Left ventricle myocardium inferior (tissue), 1 donor: Measurements from ENCODE around the gene TSPAN18. TPM values are rescaled to one million over a fixed set of nuclear protein-coding genes. Genes with fewer than 3 reads are reported as not detected.

Experiments used
- DNase-seq: peaks from one replicate; pipeline ENCODE4 v3.0.0-alpha.2; 2020
- H3K27ac ChIP-seq: fragments of 200-600 bp; replicated peaks from 2 replicates; pipeline ENCODE4 v1.8.0; 2021
- H3K27me3 ChIP-seq: fragments of 200-600 bp; 2 replicates; pipeline ENCODE4 v1.8.0; 2021; ENCODE audit warnings: low read depth
- H3K36me3 ChIP-seq: fragments of 200-600 bp; 2 replicates; pipeline ENCODE4 v1.8.0; 2021
- H3K4me1 ChIP-seq: fragments of 200-600 bp; 2 replicates; pipeline ENCODE4 v1.8.0; 2021
- H3K4me3 ChIP-seq: fragments of 200-600 bp; 2 replicates; pipeline ENCODE4 v1.8.0; 2021; ENCODE audit warnings: mild to moderate bottlenecking, moderate library complexity
- H3K9me3 ChIP-seq: fragments of 200-600 bp; replicated peaks from 2 replicates; pipeline ENCODE4 v1.8.0; 2021
- CTCF ChIP-seq: fragments of 200-600 bp; IDR thresholded peaks from 2 replicates; pipeline ENCODE4 v1.8.0; 2021; ENCODE audit warnings: antibody characterized with exemption, mild to moderate bottlenecking, borderline replicate concordance
- intact Hi-C: fragments of 100-400 bp; cut with micrococcal nuclease; formaldehyde crosslinking; loops from one replicate; pipeline ENCODE4 v1.11.0; 2022
- total RNA-seq: library from RNA; stranded (reverse); fragmentation: NEBNext Ultra II Directional; extraction: Animal tissue kit (Norgen Biotek cat#: 25700); gene quantifications from one replicate; pipeline ENCODE4 v1.2.1, GENCODE V29; 2021
- donor health status: DM: no; HTN: yes; CAD: no; lungs with severe emphysema.

TSPAN18 gene
- total RNA-seq, 1 donor from 2014 or later: 129 TPM

GRCh38 chr11:44885065-44885810, 158.5 kb downstream of the TSPAN18 start:
- no peaks in the 10 kb centered on the region for H3K36me3 ChIP-seq
- peaks cover 49% of the 10 kb centered on the region for H3K4me1 ChIP-seq
- no peaks in the 10 kb centered on the region for H3K9me3 ChIP-seq
- H3K27ac ChIP-seq: no peak overlapping the region
- no peak for DNase-seq
- H3K4me3 ChIP-seq: no peak overlapping the region
- H3K27me3 ChIP-seq: no peaks in the 10 kb centered on the region
- no peak for TF ChIP-seq CTCF
- intact Hi-C loops: no loop called here

- Histone ChIP-seq H3K4me3 (no peak overlapping the region), H3K27me3 (no peaks in the 10 kb centered on the region), H3K36me3 (no peaks in the 10 kb centered on the region), H3K9me3 (no peaks in the 10 kb centered on the region), H3K27ac (no peak overlapping the region), H3K4me1 (peaks cover 49% of the 10 kb centered on the region)
- intact Hi-C loops: no loop called here
- no peak for DNase-seq
- TF ChIP-seq CTCF: no peak
Observed at GRCh38 chr11:44885919-44886789, 159.4 kb downstream of the TSPAN18 start.

- intact Hi-C loops: no loop called here
- Histone ChIP-seq H3K27ac (no peak overlapping the region), H3K4me3 (no peak overlapping the region), H3K4me1 (peaks cover 47% of the 10 kb centered on the region), H3K9me3 (no peaks in the 10 kb centered on the region), H3K36me3 (no peaks in the 10 kb centered on the region), H3K27me3 (no peaks in the 10 kb centered on the region)
- TF ChIP-seq CTCF: no peak
- no peak for DNase-seq
Observed at GRCh38 chr11:44886790-44887140, 160.0 kb downstream of the TSPAN18 start.

GRCh38 chr11:44887636-44888035, 160.9 kb downstream of the TSPAN18 start:
- Histone ChIP-seq H3K27me3 (no peaks in the 10 kb centered on the region), H3K27ac (no peak overlapping the region), H3K4me1 (peaks cover 50% of the 10 kb centered on the region), H3K4me3 (no peak overlapping the region), H3K36me3 (no peaks in the 10 kb centered on the region), H3K9me3 (no peaks in the 10 kb centered on the region)
- intact Hi-C loops: no loop called here
- no peak for TF ChIP-seq CTCF
- DNase-seq: no peak

GRCh38 chr11:44889266-44889665, 162.5 kb downstream of the TSPAN18 start:
- intact Hi-C loops: no loop called here
- Histone ChIP-seq H3K27ac (no peak overlapping the region), H3K27me3 (no peaks in the 10 kb centered on the region), H3K36me3 (no peaks in the 10 kb centered on the region), H3K9me3 (no peaks in the 10 kb centered on the region), H3K4me1 (peaks cover 65% of the 10 kb centered on the region), H3K4me3 (no peak overlapping the region)
- no peak for DNase-seq
- no peak for TF ChIP-seq CTCF
